GM12878 (cell line): ENCODE results near the gene ZKSCAN1. TPM values are rescaled to one million over a fixed set of nuclear protein-coding genes. Genes with fewer than 3 reads are reported as not detected.

Experiments used
- ATAC-seq: fragments of 200-7000 bp; cut with Tn5 transposase; 3 replicates; pipeline ENCODE4 v1.9.1; 2020; ENCODE audit warnings: mild to moderate bottlenecking, moderate library complexity
- BruUV-seq: library from RNA; stranded (reverse); fragments of 400-500 nt; replicated peaks from 2 replicates; lab custom pipeline; 2021; lab: Mats Ljungman, UMichigan
- CTCF ChIA-PET: fragments of 300-600 bp; sonication (Branson Sonifier 250); formaldehyde crosslinking; extraction: SDS; loops from one replicate; lab custom pipeline; 2021; ENCODE audit warnings: inconsistent platforms; lab: Yijun Ruan, JAX
- POLR2A ChIA-PET: fragments of 350-600 bp; formaldehyde crosslinking; extraction: SDS; loops from one replicate; lab custom pipeline; 2021; ENCODE audit warnings: inconsistent platforms; lab: Charles Lee
- RAD21 ChIA-PET: fragments of 300-600 bp; sonication (Branson Sonifier 250); formaldehyde crosslinking; loops from one replicate; lab custom pipeline; 2023; ENCODE audit warnings: antibody characterized with exemption; ENCODE audit not compliant: unreplicated experiment; lab: Charles Lee
- SMC1A ChIA-PET: fragments of 300-600 bp; sonication (Branson Sonifier 250); formaldehyde crosslinking; loops from one replicate; lab custom pipeline; 2023; ENCODE audit not compliant: unreplicated experiment, uncharacterized antibody; lab: Charles Lee
- DNase-seq: peaks from one replicate; pipeline ENCODE4 v3.0.0-alpha.2; 2011; ENCODE audit warnings: low read depth, low spot score
- FAIRE-seq: peaks from 3 replicates; lab custom pipeline; 2011; peaks lifted over from hg19 to GRCh38; lab: Jason Lieb, UNC
- H2AFZ ChIP-seq: 2 replicates; pipeline ENCODE4 v1.6.0; 2011; ENCODE audit warnings: low read depth, low read length, control low read depth; ENCODE audit not compliant: control insufficient read depth
- H3K27ac ChIP-seq: 2 replicates; pipeline ENCODE4 v1.5.1; 2011; ENCODE audit warnings: control low read depth; ENCODE audit not compliant: control insufficient read depth, insufficient read depth
- H3K27me3 ChIP-seq, 2 experiments: replicated peaks in 1 of 2; 2 replicates each; pipeline versions ENCODE4 v1.6.0 to v1.6.1; 2011; ENCODE audit warnings: low read length in 1 of 2; ENCODE audit not compliant: control insufficient read depth in 2 of 2, insufficient read depth in 2 of 2
- H3K36me3 ChIP-seq, 2 experiments: 2 replicates each; pipeline ENCODE4 v1.5.1; 2011; ENCODE audit warnings: low read length in 1 of 2; ENCODE audit not compliant: control insufficient read depth in 2 of 2, insufficient read depth in 2 of 2
- H3K4me1 ChIP-seq: 2 replicates; pipeline ENCODE4 v1.6.1; 2011; ENCODE audit warnings: mild to moderate bottlenecking, low read length, moderate library complexity, mixed read lengths; ENCODE audit not compliant: control insufficient read depth, insufficient read depth
- H3K4me2 ChIP-seq: 2 replicates; pipeline ENCODE4 v1.6.0; 2011; ENCODE audit warnings: control low read depth; ENCODE audit not compliant: control insufficient read depth, insufficient read depth
- H3K4me3 ChIP-seq: fragments of 200-600 bp; sonication (generic); 2 replicates; pipeline ENCODE4 v1.5.1; 2016
- H3K79me2 ChIP-seq: 2 replicates; pipeline ENCODE4 v1.6.0; 2011; ENCODE audit warnings: low read length; ENCODE audit not compliant: control insufficient read depth, insufficient read depth
- H3K9ac ChIP-seq: 2 replicates; pipeline ENCODE4 v1.8.0; 2011; ENCODE audit warnings: low read length, control low read depth, mixed read lengths; ENCODE audit not compliant: control insufficient read depth, insufficient read depth
- H3K9me3 ChIP-seq: replicated peaks from 3 replicates; pipeline ENCODE4 v1.5.1; 2011; ENCODE audit warnings: mild to moderate bottlenecking, low read length; ENCODE audit not compliant: control insufficient read depth, insufficient read depth
- H4K20me1 ChIP-seq: 2 replicates; pipeline ENCODE4 v1.6.0; 2011; ENCODE audit not compliant: control insufficient read depth, insufficient read depth
- ATF3 ChIP-seq: IDR thresholded peaks from 2 replicates; pipeline ENCODE4 v1.6.1; 2011; ENCODE audit warnings: low read depth, mild to moderate bottlenecking, low read length, moderate library complexity, borderline replicate concordance; ENCODE audit errors: extremely low read depth
- ATF7 ChIP-seq: fragments of 450-650 bp; IDR thresholded peaks from 2 replicates; pipeline ENCODE4 v1.6.1; 2016; ENCODE audit warnings: low read depth, mild to moderate bottlenecking
- BCL3 ChIP-seq: IDR thresholded peaks from 2 replicates; pipeline ENCODE4 v1.6.1; 2011; ENCODE audit warnings: borderline replicate concordance, low read depth, mild to moderate bottlenecking, moderate library complexity, low read length; ENCODE audit not compliant: insufficient read depth, poor library complexity, severe bottlenecking
- CEBPZ ChIP-seq: fragments of 150-350 bp; IDR thresholded peaks from 2 replicates; pipeline ENCODE4 v1.6.1; 2016; ENCODE audit warnings: low read depth, low read length
- CUX1 ChIP-seq: IDR thresholded peaks from 2 replicates; pipeline ENCODE4 v1.6.1; 2012; ENCODE audit warnings: improper control_type of control experiment, low read depth, low read length; ENCODE audit not compliant: insufficient replicate concordance
- EGR1 ChIP-seq, 2 experiments: IDR thresholded peaks; 1 replicate in 1 of 2; 2 replicates in 1 of 2; pipeline ENCODE4 v1.6.1; 2011 to 2012; ENCODE audit warnings: low read depth in 2 of 2, low read length in 2 of 2, borderline replicate concordance in 1 of 2, mild to moderate bottlenecking in 1 of 2, moderate library complexity in 1 of 2
- PML ChIP-seq: IDR thresholded peaks from 2 replicates; pipeline ENCODE4 v1.6.1; 2012; ENCODE audit warnings: low read length, inconsistent platforms
- SP1 ChIP-seq: IDR thresholded peaks from one replicate; pipeline ENCODE4 v1.6.1; 2011; ENCODE audit warnings: low read depth, low read length
- SPI1 ChIP-seq: IDR thresholded peaks from 2 replicates; pipeline ENCODE4 v1.6.1; 2011; ENCODE audit warnings: low read depth, mild to moderate bottlenecking, low read length, moderate library complexity, borderline replicate concordance; ENCODE audit not compliant: insufficient read depth
- YBX1 ChIP-seq: fragments of 450-650 bp; IDR thresholded peaks from 2 replicates; pipeline ENCODE4 v1.6.1; 2016; ENCODE audit warnings: antibody characterized with exemption
- ZNF24 ChIP-seq: fragments of 450-650 bp; IDR thresholded peaks from 2 replicates; pipeline ENCODE4 v1.6.1; 2017; ENCODE audit warnings: antibody characterized with exemption, mild to moderate bottlenecking
- WGBS: methylation state at CpG from one replicate; pipeline ENCODE4 v1.1.6; 2016; ENCODE audit warnings: low lambda C conversion rate; ENCODE audit not compliant: insufficient replicate concordance, insufficient coverage; ENCODE audit errors: missing lambda C conversion rate; 5-methylcytosine and 5-hydroxymethylcytosine counted together
- in situ Hi-C: fragments of 300-500 bp; cut with MboI; formaldehyde crosslinking; loops from 9 replicates; pipeline ENCODE4 v1.14.3; 2018; ENCODE audit warnings: mixed read lengths
- intact Hi-C: fragments of 100-400 bp; cut with micrococcal nuclease; formaldehyde crosslinking; loops from one replicate; pipeline ENCODE4 v1.14.2; 2022; ENCODE audit not compliant: unreplicated experiment
- polyA plus RNA-seq, 11 experiments: library from polyadenylated mRNA; depleted of rRNA in 4 of 11; unstranded in 6 of 11; stranded (reverse) in 5 of 11; fragments of >200 nt; fragmentation: Nextera tagmentation in 4 of 11; fragmentation: Illumina TruSeq in 1 of 11; extraction: Ambion mirVana in 4 of 11; extraction: Trizol in 1 of 11; gene quantifications; 1 replicate in 1 of 11; 2 replicates in 10 of 11; pipeline versions ENCODE4 v1.2.1 to v1.2.3, GENCODE V29; 2011 to 2016; ENCODE audit warnings: inconsistent platforms in 2 of 11, missing spikeins in 2 of 11, low read depth in 1 of 11
- total RNA-seq, 4 experiments: library from RNA; depleted of rRNA in 3 of 4; stranded (reverse); fragments of >200 nt in 3 of 4; fragmentation: Illumina TruSeq in 1 of 4; extraction: Trizol in 1 of 4; gene quantifications; 2 replicates each; pipeline versions ENCODE4 v1.2.1 to v1.2.3, GENCODE V29; 2013 to 2021

Gene ZKSCAN1
- total and polyA plus RNA-seq, 10 of the 15 experiments (the other 5 are each of a cell fraction or from before 2014, with no cell fraction given): 3.2 to 34.4 (median 18.1) TPM

- TF ChIP-seq CUX1 (no peak), BCL3 (no peak)
Measured at GRCh38 chr7:99987846-99988245, 27.6 kb upstream of the ZKSCAN1 start (continued).

GRCh38 chr7:99990460-99990852 lies 24.9 kb upstream of the ZKSCAN1 start:
- WGBS: 60% methylated on average over 14 of the region's 14 CpGs
- H3K27ac ChIP-seq: no peak overlapping the region
- in situ Hi-C loops: loop anchor here (5.0 kb wide), 1 partner anchor 73 kb away; the partner anchor contains the start of gene TRIM4
- peaks cover 0 to 2% of the 10 kb centered on the region in 2 experiments; a peak in 3 of 4 replicates for H3K27me3 ChIP-seq
- ATAC-seq: no peak
- no TSS peak for BruUV-seq
- no peak overlapping the region for H3K9ac ChIP-seq
- SMC1A ChIA-PET: interaction anchor here (1.2 to 7.4 kb wide), 6 partner anchors 9 to 359 kb away, joined by 4 to 86 read pairs (median 5); partner anchors contain the start of gene TRIM4
- CTCF ChIA-PET: interaction anchor here (0.6 to 13.0 kb wide), 15 partner anchors 12 to 542 kb away, joined by 3 to 178 read pairs (median 4); partner anchors contain the start of genes AZGP1 and TRIM4
- intact Hi-C loops: loop anchor here (1.0 to 5.0 kb wide), 2 partner anchors 77 to 137 kb away; partner anchors contain the start of gene MBLAC1
- no peaks in the 10 kb centered on the region for H4K20me1 ChIP-seq
- RAD21 ChIA-PET: interaction anchor here (1.2 to 3.8 kb wide), 8 partner anchors 10 to 139 kb away, joined by 3 to 16 read pairs (median 6); partner anchors contain the start of gene TRIM4
- DNase-seq: no peak
- H2AFZ ChIP-seq: no peak overlapping the region
- no peak for FAIRE-seq
- H3K4me2 ChIP-seq: no peak overlapping the region
- POLR2A ChIA-PET: no interaction called here
- H3K36me3 ChIP-seq: no peaks in the 10 kb centered on the region
- no peaks in the 10 kb centered on the region for H3K79me2 ChIP-seq
- H3K4me3 ChIP-seq: no peak overlapping the region
- H3K9me3 ChIP-seq: no peaks in the 10 kb centered on the region
- no peaks in the 10 kb centered on the region for H3K4me1 ChIP-seq
- TF ChIP-seq ATF7 (no peak), SPI1 (no peak), ATF3 (no peak), ZNF24 (no peak), CEBPZ (no peak), SP1 (no peak), PML (no peak), YBX1 (no peak), EGR1 (IDR thresholded peaks at IDR 0.05; ENCODE audit: borderline replicate concordance in 1 of 2, low read depth in 2 of 2, low read length in 2 of 2) (no peak)
